GM23338 (cell line): ENCODE measurements around the gene AQP12B. TPM values are rescaled to one million over a fixed set of nuclear protein-coding genes. Genes with fewer than 3 reads are reported as not detected.

Experiments
- ATAC-seq: fragments of 200-7000 bp; cut with Tn5 transposase; 3 replicates; pipeline ENCODE4 v1.9.1; 2020
- DNase-seq: peaks from one replicate; pipeline ENCODE4 v3.0.0-alpha.2; 2015; ENCODE audit warnings: low spot score
- H2AFZ ChIP-seq: fragments of 200-600 bp; sonication (generic); 2 replicates; pipeline ENCODE4 v1.8.0; 2016; ENCODE audit warnings: antibody characterized with exemption, mild to moderate bottlenecking, moderate library complexity
- H3F3A ChIP-seq: fragments of 200-600 bp; sonication (generic); replicated peaks from 2 replicates; pipeline ENCODE4 v1.8.0; 2017; ENCODE audit warnings: antibody characterized with exemption, mixed run types, low read depth
- H3K27ac ChIP-seq: fragments of 200-600 bp; sonication (generic); 2 replicates; pipeline ENCODE4 v1.6.1; 2016; ENCODE audit warnings: low read depth
- H3K27me3 ChIP-seq: fragments of 200-600 bp; sonication (generic); 2 replicates; pipeline ENCODE4 v1.8.0; 2016; ENCODE audit warnings: mild to moderate bottlenecking, mixed run types, moderate library complexity; ENCODE audit not compliant: insufficient read depth
- H3K36me3 ChIP-seq: fragments of 200-600 bp; sonication (generic); 2 replicates; pipeline ENCODE4 v1.8.0; 2016; ENCODE audit warnings: mild to moderate bottlenecking; ENCODE audit not compliant: insufficient read depth
- H3K4me1 ChIP-seq: fragments of 200-600 bp; sonication (generic); 2 replicates; pipeline ENCODE4 v1.8.0; 2016; ENCODE audit warnings: mild to moderate bottlenecking, moderate library complexity; ENCODE audit not compliant: insufficient read depth
- H3K4me2 ChIP-seq: fragments of 200-600 bp; sonication (generic); 2 replicates; pipeline ENCODE4 v1.7.1; 2017; ENCODE audit warnings: mixed run types
- H3K4me3 ChIP-seq: fragments of 200-600 bp; sonication (generic); 2 replicates; pipeline ENCODE4 v1.6.1; 2016; ENCODE audit warnings: mixed run types
- H3K79me2 ChIP-seq: fragments of 200-600 bp; sonication (generic); replicated peaks from 2 replicates; pipeline ENCODE4 v1.8.0; 2017; ENCODE audit warnings: mild to moderate bottlenecking; ENCODE audit not compliant: insufficient read depth
- H3K9me2 ChIP-seq: fragments of 200-600 bp; sonication (generic); 2 replicates; pipeline ENCODE4 v1.8.0; 2017; ENCODE audit not compliant: insufficient read depth
- H4K20me1 ChIP-seq: fragments of 200-600 bp; sonication (generic); replicated peaks from 2 replicates; pipeline ENCODE4 v1.8.0; 2017; ENCODE audit warnings: mild to moderate bottlenecking; ENCODE audit not compliant: insufficient read depth
- H3K27ac Mint-ChIP-seq: 2 replicates; pipeline ENCODE4 v1.8.0; 2020; ENCODE audit warnings: inconsistent platforms, mild to moderate bottlenecking, moderate library complexity, mixed read lengths
- H3K27me3 Mint-ChIP-seq: 3 replicates; pipeline ENCODE4 v1.8.0; 2022; ENCODE audit warnings: low read depth, mild to moderate bottlenecking, moderate library complexity, mixed read lengths, inconsistent platforms; ENCODE audit not compliant: insufficient read depth, poor library complexity
- H3K36me3 Mint-ChIP-seq: 3 replicates; pipeline ENCODE4 v1.8.0; 2021; ENCODE audit warnings: low read depth, mild to moderate bottlenecking, inconsistent platforms, moderate library complexity, mixed read lengths
- H3K4me1 Mint-ChIP-seq: 3 replicates; pipeline ENCODE4 v1.8.0; 2020; ENCODE audit warnings: mild to moderate bottlenecking, inconsistent platforms, mixed read lengths
- H3K4me3 Mint-ChIP-seq: 3 replicates; pipeline ENCODE4 v1.8.0; 2021; ENCODE audit warnings: moderate library complexity, mild to moderate bottlenecking, inconsistent platforms, mixed read lengths
- H3K9me3 Mint-ChIP-seq: 3 replicates; pipeline ENCODE4 v1.8.0; 2020; ENCODE audit warnings: moderate library complexity, mild to moderate bottlenecking, inconsistent platforms, mixed read lengths
- CREB1 ChIP-seq: fragments of 250-450 bp; sonication (Bioruptor Pico); IDR thresholded peaks from 2 replicates; pipeline ENCODE4 v1.5.0; 2020; ENCODE audit warnings: low read depth, mild to moderate bottlenecking, moderate library complexity
- EZH2phosphoT487 ChIP-seq: fragments of 200-600 bp; sonication (generic); IDR thresholded peaks from one replicate; pipeline ENCODE4 v1.8.1; 2018; ENCODE audit warnings: antibody characterized with exemption; ENCODE audit not compliant: unreplicated experiment
- JUNB ChIP-seq: IDR thresholded peaks from one replicate; pipeline ENCODE4 v1.6.1; 2016; ENCODE audit warnings: antibody characterized with exemption; ENCODE audit not compliant: unreplicated experiment
- NANOG ChIP-seq: IDR thresholded peaks from 2 replicates; pipeline ENCODE4 v1.6.1; 2016; ENCODE audit warnings: antibody characterized with exemption, borderline replicate concordance
- STAT1 ChIP-seq: IDR thresholded peaks from one replicate; pipeline ENCODE4 v1.6.1; 2016; ENCODE audit warnings: antibody characterized with exemption; ENCODE audit not compliant: unreplicated experiment
- ZNF114 ChIP-seq: fragments of 250-450 bp; sonication (Bioruptor Pico); IDR thresholded peaks from 2 replicates; pipeline ENCODE4 v1.5.0; 2020; ENCODE audit warnings: mild to moderate bottlenecking, moderate library complexity
- ZNF331 ChIP-seq: fragments of 250-450 bp; sonication (Bioruptor Pico); IDR thresholded peaks from 2 replicates; pipeline ENCODE4 v1.5.0; 2020; ENCODE audit warnings: low read depth, mild to moderate bottlenecking, moderate library complexity
- polyA plus RNA-seq: library from polyadenylated mRNA; unstranded; fragments of >200 nt; fragmentation: Nextera tagmentation; extraction: Ambion mirVana; gene quantifications from 2 replicates; pipeline ENCODE4 v1.2.1, GENCODE V29; 2016
- total RNA-seq: library from RNA; depleted of rRNA; stranded (reverse); fragments of >200 nt; shearing (Covaris generic); gene quantifications from 2 replicates; pipeline ENCODE4 v1.2.3, GENCODE V29; 2014
- TF ChIP-seq, protein P1 (sequence below): IDR thresholded peaks from one replicate; pipeline ENCODE4 v1.6.1; 2018; ENCODE audit warnings: antibody characterized with exemption; ENCODE audit not compliant: unreplicated experiment
- TF ChIP-seq, protein P2 (sequence below): IDR thresholded peaks from 2 replicates; pipeline ENCODE4 v1.6.1; 2016; ENCODE audit warnings: antibody characterized with exemption
- TF ChIP-seq, protein P3 (sequence below), 2 experiments: fragments of 200-600 bp in 1 of 2; sonication (generic) in 1 of 2; conservative IDR thresholded peaks; 2 replicates each; pipeline versions ENCODE4 v1.5.1 to v1.6.1; 2016 to 2017; ENCODE audit warnings: antibody characterized with exemption in 2 of 2, low read depth in 2 of 2, mild to moderate bottlenecking in 2 of 2, moderate library complexity in 1 of 2
- TF ChIP-seq, protein P4 (sequence below): fragments of 250-450 bp; sonication (Bioruptor Pico); IDR thresholded peaks from 2 replicates; pipeline ENCODE4 v1.5.0; 2020; ENCODE audit warnings: mild to moderate bottlenecking, moderate library complexity

Gene AQP12B
- total and polyA plus RNA-seq, 2 experiments from 2014 or later: not detected

DNA sequence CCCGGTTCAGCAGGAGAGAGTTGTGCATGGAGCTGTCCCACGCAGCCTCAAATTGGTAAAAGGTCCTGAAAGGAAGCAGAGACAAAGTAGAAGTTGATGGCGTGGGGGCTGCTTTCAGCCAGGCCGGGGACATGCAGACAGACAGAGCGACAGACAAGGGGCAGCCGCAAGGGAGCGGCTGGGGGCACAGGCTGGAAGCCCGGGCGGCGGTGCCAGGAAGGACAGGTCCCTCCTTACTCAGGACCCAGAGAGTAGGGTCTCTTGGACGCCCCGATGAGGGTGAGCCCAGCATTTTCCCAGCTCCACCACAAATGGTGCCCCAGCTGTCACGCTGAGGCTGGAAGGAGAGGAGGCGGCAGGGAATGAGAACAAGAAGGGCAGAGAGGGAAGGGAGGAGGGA is 44.2 kb upstream of the AQP12B start (continued):
- TF ChIP-seq ZNF331 (CRISPR knock-in tag) (no peak), CREB1 (CRISPR knock-in tag) (no peak), EZH2phosphoT487 (no peak)
- TF ChIP-seq, protein P1, sequence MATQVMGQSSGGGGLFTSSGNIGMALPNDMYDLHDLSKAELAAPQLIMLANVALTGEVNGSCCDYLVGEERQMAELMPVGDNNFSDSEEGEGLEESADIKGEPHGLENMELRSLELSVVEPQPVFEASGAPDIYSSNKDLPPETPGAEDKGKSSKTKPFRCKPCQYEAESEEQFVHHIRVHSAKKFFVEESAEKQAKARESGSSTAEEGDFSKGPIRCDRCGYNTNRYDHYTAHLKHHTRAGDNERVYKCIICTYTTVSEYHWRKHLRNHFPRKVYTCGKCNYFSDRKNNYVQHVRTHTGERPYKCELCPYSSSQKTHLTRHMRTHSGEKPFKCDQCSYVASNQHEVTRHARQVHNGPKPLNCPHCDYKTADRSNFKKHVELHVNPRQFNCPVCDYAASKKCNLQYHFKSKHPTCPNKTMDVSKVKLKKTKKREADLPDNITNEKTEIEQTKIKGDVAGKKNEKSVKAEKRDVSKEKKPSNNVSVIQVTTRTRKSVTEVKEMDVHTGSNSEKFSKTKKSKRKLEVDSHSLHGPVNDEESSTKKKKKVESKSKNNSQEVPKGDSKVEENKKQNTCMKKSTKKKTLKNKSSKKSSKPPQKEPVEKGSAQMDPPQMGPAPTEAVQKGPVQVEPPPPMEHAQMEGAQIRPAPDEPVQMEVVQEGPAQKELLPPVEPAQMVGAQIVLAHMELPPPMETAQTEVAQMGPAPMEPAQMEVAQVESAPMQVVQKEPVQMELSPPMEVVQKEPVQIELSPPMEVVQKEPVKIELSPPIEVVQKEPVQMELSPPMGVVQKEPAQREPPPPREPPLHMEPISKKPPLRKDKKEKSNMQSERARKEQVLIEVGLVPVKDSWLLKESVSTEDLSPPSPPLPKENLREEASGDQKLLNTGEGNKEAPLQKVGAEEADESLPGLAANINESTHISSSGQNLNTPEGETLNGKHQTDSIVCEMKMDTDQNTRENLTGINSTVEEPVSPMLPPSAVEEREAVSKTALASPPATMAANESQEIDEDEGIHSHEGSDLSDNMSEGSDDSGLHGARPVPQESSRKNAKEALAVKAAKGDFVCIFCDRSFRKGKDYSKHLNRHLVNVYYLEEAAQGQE: no peak

DNA sequence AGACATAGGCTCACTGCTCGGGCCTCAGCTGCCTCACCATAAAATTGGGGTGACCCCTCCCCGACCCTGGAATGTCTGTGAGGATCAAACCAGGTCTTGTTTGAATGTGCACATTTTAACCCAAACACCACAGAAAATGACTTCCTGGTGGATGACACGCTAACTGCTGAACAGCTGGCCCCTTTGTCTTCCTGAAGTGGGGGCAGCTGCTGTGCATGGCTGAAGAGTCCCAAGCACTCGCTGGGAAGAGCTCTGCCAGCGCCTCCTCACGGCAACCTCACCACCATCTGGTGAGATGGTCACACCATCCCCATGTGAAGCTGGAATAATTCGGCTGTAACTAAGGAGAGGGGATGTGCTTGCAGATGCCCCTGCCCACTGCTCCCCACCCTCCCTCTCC is 43.0 kb upstream of the AQP12B start:
- Histone ChIP-seq H2AFZ (no peak overlapping the region), H3K4me2 (no peak overlapping the region), H3K79me2 (no peaks in the 10 kb centered on the region), H3K4me1 (no peaks in the 10 kb centered on the region), H3K27me3 (no peaks in the 10 kb centered on the region), H4K20me1 (no peaks in the 10 kb centered on the region), H3K27ac (no peak overlapping the region), H3K4me3 (no peak overlapping the region), H3K9me2 (no peaks in the 10 kb centered on the region), H3K36me3 (peaks cover 12% of the 10 kb centered on the region; the same call in 1 of the 2 replicates), H3F3A (no peaks in the 10 kb centered on the region)
- Mint-ChIP-seq H3K36me3 (peaks cover 45% of the 10 kb centered on the region), H3K27me3 (peaks cover 38% of the 10 kb centered on the region), H3K4me3 (no peak overlapping the region), H3K9me3 (0 out of 3 replicates have a peak, but pooled peaks cover 4% of the 10 kb centered on the region), H3K4me1 (no peaks in the 10 kb centered on the region; the same call in 2 of the 3 replicates), H3K27ac (no peak overlapping the region)
- ATAC-seq (no peak), DNase-seq (no peak)
- TF ChIP-seq STAT1: no peak
- no peak for TF ChIP-seq JUNB
- no peak for TF ChIP-seq ZNF331 (CRISPR knock-in tag)
- TF ChIP-seq, protein P2, sequence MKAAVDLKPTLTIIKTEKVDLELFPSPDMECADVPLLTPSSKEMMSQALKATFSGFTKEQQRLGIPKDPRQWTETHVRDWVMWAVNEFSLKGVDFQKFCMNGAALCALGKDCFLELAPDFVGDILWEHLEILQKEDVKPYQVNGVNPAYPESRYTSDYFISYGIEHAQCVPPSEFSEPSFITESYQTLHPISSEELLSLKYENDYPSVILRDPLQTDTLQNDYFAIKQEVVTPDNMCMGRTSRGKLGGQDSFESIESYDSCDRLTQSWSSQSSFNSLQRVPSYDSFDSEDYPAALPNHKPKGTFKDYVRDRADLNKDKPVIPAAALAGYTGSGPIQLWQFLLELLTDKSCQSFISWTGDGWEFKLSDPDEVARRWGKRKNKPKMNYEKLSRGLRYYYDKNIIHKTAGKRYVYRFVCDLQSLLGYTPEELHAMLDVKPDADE: no peak
- no peak for TF ChIP-seq ZNF114 (CRISPR knock-in tag)
- TF ChIP-seq, protein P3, sequence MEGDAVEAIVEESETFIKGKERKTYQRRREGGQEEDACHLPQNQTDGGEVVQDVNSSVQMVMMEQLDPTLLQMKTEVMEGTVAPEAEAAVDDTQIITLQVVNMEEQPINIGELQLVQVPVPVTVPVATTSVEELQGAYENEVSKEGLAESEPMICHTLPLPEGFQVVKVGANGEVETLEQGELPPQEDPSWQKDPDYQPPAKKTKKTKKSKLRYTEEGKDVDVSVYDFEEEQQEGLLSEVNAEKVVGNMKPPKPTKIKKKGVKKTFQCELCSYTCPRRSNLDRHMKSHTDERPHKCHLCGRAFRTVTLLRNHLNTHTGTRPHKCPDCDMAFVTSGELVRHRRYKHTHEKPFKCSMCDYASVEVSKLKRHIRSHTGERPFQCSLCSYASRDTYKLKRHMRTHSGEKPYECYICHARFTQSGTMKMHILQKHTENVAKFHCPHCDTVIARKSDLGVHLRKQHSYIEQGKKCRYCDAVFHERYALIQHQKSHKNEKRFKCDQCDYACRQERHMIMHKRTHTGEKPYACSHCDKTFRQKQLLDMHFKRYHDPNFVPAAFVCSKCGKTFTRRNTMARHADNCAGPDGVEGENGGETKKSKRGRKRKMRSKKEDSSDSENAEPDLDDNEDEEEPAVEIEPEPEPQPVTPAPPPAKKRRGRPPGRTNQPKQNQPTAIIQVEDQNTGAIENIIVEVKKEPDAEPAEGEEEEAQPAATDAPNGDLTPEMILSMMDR (conservative IDR thresholded peaks at IDR 0.05; ENCODE audit: low read depth in 2 of 2): no peak
- no peak for TF ChIP-seq CREB1 (CRISPR knock-in tag)
- no peak for TF ChIP-seq NANOG
- TF ChIP-seq, protein P4, sequence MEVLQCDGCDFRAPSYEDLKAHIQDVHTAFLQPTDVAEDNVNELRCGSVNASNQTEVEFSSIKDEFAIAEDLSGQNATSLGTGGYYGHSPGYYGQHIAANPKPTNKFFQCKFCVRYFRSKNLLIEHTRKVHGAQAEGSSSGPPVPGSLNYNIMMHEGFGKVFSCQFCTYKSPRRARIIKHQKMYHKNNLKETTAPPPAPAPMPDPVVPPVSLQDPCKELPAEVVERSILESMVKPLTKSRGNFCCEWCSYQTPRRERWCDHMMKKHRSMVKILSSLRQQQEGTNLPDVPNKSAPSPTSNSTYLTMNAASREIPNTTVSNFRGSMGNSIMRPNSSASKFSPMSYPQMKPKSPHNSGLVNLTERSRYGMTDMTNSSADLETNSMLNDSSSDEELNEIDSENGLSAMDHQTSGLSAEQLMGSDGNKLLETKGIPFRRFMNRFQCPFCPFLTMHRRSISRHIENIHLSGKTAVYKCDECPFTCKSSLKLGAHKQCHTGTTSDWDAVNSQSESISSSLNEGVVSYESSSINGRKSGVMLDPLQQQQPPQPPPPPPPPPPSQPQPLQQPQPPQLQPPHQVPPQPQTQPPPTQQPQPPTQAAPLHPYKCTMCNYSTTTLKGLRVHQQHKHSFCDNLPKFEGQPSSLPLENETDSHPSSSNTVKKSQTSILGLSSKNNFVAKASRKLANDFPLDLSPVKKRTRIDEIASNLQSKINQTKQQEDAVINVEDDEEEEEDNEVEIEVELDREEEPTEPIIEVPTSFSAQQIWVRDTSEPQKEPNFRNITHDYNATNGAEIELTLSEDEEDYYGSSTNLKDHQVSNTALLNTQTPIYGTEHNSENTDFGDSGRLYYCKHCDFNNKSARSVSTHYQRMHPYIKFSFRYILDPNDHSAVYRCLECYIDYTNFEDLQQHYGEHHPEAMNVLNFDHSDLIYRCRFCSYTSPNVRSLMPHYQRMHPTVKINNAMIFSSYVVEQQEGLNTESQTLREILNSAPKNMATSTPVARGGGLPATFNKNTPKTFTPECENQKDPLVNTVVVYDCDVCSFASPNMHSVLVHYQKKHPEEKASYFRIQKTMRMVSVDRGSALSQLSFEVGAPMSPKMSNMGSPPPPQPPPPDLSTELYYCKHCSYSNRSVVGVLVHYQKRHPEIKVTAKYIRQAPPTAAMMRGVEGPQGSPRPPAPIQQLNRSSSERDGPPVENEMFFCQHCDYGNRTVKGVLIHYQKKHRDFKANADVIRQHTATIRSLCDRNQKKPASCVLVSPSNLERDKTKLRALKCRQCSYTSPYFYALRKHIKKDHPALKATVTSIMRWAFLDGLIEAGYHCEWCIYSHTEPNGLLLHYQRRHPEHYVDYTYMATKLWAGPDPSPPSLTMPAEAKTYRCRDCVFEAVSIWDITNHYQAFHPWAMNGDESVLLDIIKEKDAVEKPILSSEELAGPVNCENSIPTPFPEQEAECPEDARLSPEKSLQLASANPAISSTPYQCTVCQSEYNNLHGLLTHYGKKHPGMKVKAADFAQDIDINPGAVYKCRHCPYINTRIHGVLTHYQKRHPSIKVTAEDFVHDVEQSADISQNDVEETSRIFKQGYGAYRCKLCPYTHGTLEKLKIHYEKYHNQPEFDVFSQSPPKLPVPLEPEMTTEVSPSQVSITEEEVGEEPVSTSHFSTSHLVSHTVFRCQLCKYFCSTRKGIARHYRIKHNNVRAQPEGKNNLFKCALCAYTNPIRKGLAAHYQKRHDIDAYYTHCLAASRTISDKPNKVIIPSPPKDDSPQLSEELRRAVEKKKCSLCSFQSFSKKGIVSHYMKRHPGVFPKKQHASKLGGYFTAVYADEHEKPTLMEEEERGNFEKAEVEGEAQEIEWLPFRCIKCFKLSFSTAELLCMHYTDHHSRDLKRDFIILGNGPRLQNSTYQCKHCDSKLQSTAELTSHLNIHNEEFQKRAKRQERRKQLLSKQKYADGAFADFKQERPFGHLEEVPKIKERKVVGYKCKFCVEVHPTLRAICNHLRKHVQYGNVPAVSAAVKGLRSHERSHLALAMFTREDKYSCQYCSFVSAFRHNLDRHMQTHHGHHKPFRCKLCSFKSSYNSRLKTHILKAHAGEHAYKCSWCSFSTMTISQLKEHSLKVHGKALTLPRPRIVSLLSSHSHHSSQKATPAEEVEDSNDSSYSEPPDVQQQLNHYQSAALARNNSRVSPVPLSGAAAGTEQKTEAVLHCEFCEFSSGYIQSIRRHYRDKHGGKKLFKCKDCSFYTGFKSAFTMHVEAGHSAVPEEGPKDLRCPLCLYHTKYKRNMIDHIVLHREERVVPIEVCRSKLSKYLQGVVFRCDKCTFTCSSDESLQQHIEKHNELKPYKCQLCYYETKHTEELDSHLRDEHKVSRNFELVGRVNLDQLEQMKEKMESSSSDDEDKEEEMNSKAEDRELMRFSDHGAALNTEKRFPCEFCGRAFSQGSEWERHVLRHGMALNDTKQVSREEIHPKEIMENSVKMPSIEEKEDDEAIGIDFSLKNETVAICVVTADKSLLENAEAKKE (CRISPR knock-in tag): no peak
